Naive thymus-derived CD4-positive, alpha-beta T cell (primary cell): ENCODE data around the gene ALDH2. TPM values are rescaled to one million over a fixed set of nuclear protein-coding genes. Genes with fewer than 3 reads are reported as not detected.

Experiments
- ATAC-seq: fragments of 150-1000 bp; cut with Tn5 transposase; 2 replicates; pipeline ENCODE4 v1.10.0; 2021; ENCODE audit warnings: mild to moderate bottlenecking, moderate library complexity
- CTCF ChIA-PET: fragments of 350-600 bp; sonication (Branson Sonifier 250); formaldehyde crosslinking; loops from one replicate; lab custom pipeline; 2021; ENCODE audit warnings: antibody characterized with exemption; lab: Charles Lee
- POLR2A ChIA-PET: fragments of 350-600 bp; sonication (Branson Sonifier 250); formaldehyde crosslinking; loops from one replicate; lab custom pipeline; 2021; ENCODE audit warnings: antibody characterized with exemption, inconsistent platforms; lab: Charles Lee
- DNase-seq, 9 donors: peaks; one replicate each; pipeline versions ENCODE4 v3.0.0 to v3.0.0-alpha.2; 2020 to 2022; ENCODE audit warnings: mixed read lengths in 1 of 9
- H3K27ac ChIP-seq: one replicate; pipeline ENCODE4 v1.7.0; 2013; ENCODE audit warnings: mild to moderate bottlenecking, low read depth, low read length, moderate library complexity
- H3K27me3 ChIP-seq, 2 donors: one replicate each; pipeline ENCODE4 v1.7.0; 2013; ENCODE audit warnings: low read length in 2 of 2, mild to moderate bottlenecking in 2 of 2, moderate library complexity in 2 of 2; ENCODE audit not compliant: control insufficient read depth in 2 of 2, insufficient read depth in 2 of 2
- H3K36me3 ChIP-seq, 3 experiments: 1 replicate in 2 of 3; 2 replicates in 1 of 3; pipeline ENCODE4 v1.7.0; 2013; ENCODE audit warnings: low read length in 3 of 3, mild to moderate bottlenecking in 3 of 3, moderate library complexity in 1 of 3; ENCODE audit not compliant: insufficient read depth in 3 of 3, control insufficient read depth in 2 of 3
- H3K4me1 ChIP-seq, 2 donors: one replicate each; pipeline ENCODE4 v1.7.0; 2013; ENCODE audit warnings: low read length in 2 of 2, mild to moderate bottlenecking in 2 of 2, moderate library complexity in 1 of 2; ENCODE audit not compliant: control insufficient read depth in 2 of 2, insufficient read depth in 2 of 2
- H3K4me3 ChIP-seq: 2 replicates; pipeline ENCODE4 v1.7.0; 2013; ENCODE audit warnings: mild to moderate bottlenecking, low read length
- H3K9me3 ChIP-seq, 3 experiments: 1 replicate in 2 of 3; 2 replicates in 1 of 3; pipeline ENCODE4 v1.7.0; 2013; ENCODE audit warnings: low read length in 3 of 3; ENCODE audit not compliant: control insufficient read depth in 2 of 3
- H3K27ac Mint-ChIP-seq, 9 donors: one replicate each; pipeline ENCODE4 v1.8.0; 2020 to 2022; ENCODE audit warnings: mixed read lengths in 9 of 9, mild to moderate bottlenecking in 8 of 9, moderate library complexity in 5 of 9, inconsistent platforms in 2 of 9
- H3K27me3 Mint-ChIP-seq, 5 donors: one replicate each; pipeline ENCODE4 v1.8.0; 2021 to 2022; ENCODE audit warnings: mixed read lengths in 5 of 5, mild to moderate bottlenecking in 1 of 5
- H3K36me3 Mint-ChIP-seq, 5 donors: one replicate each; pipeline ENCODE4 v1.8.0; 2020 to 2022; ENCODE audit warnings: mixed read lengths in 5 of 5, mild to moderate bottlenecking in 3 of 5, inconsistent platforms in 1 of 5
- H3K4me1 Mint-ChIP-seq, 7 donors: one replicate each; pipeline ENCODE4 v1.8.0; 2020 to 2022; ENCODE audit warnings: mixed read lengths in 7 of 7, mild to moderate bottlenecking in 3 of 7, inconsistent platforms in 1 of 7
- H3K4me3 Mint-ChIP-seq, 10 donors: one replicate each; pipeline ENCODE4 v1.8.0; 2020 to 2022; ENCODE audit warnings: mild to moderate bottlenecking in 10 of 10, mixed read lengths in 10 of 10, moderate library complexity in 6 of 10, inconsistent platforms in 2 of 10
- H3K9me3 Mint-ChIP-seq, 11 donors: one replicate each; pipeline ENCODE4 v1.8.0; 2020 to 2022; ENCODE audit warnings: mixed read lengths in 11 of 11, mild to moderate bottlenecking in 4 of 11, inconsistent platforms in 1 of 11, moderate library complexity in 1 of 11
- intact Hi-C, 2 donors: fragments of 100-400 bp; cut with micrococcal nuclease; formaldehyde crosslinking; loops; one replicate each; pipeline ENCODE4 v1.15.1; 2023
- microRNA-seq: library from miRNA; unstranded; fragments of <30 nt; microRNA quantifications from one replicate; pipeline ENCODE4 v1.2.0, GENCODE V29; 2022; ENCODE audit warnings: borderline microRNAs expressed
- polyA plus RNA-seq, 2 donors: library from polyadenylated mRNA; unstranded; fragments of 300-500 nt; fragmentation: Illumina TruSeq; gene quantifications; one replicate each; pipeline ENCODE4 v1.2.3, GENCODE V29; 2021
- total RNA-seq, 6 experiments: library from RNA in 5 of 6; stranded (reverse) in 5 of 6; gene quantifications; 1 replicate in 5 of 6; 2 replicates in 1 of 6; pipeline ENCODE4 v1.2.3 and lab custom pipeline; 2021 to 2026

ALDH2 gene
- total and polyA plus RNA-seq, 7 experiments from 2014 or later = 0.46 to 69.3 (median 3.3) TPM

DNA sequence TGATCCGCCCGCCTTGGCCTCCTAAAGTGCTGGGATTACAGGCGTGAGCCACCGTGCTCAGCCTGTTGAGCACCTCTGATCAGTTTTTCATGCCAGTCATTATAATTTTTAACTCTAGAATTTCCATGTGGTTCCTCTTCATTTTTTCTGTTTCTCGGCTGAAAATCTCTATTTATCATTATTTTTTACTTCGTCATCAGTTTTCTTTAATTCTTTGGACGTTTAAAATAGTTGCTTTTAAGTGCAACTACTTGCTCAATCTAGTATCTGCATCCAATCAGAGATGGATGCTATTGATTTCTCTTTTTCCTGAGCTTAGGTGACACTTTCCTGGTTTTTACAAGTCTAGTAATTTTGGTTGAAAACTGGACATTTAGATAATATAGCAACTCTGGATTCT lies 92.0 kb downstream of the ALDH2 start:
- DNase-seq = no peak
- intact Hi-C loops = no loop called here
- Mint-ChIP-seq H3K36me3 (peaks cover 0 to 26% (median 14%) of the 10 kb centered on the region in 5 donors), H3K27me3 (no peaks in the 10 kb centered on the region), H3K4me1 (peaks cover 6 to 59% (median 43%) of the 10 kb centered on the region in 7 donors), H3K9me3 (no peaks in the 10 kb centered on the region), H3K27ac (no peak overlapping the region), H3K4me3 (peak overlapping the region in 1 of 10 donors; percentile 23)
- H3K36me3 ChIP-seq = no peaks in the 10 kb centered on the region
- no peak overlapping the region for H3K27ac ChIP-seq
- ATAC-seq = no peak
- no peaks in the 10 kb centered on the region for H3K9me3 ChIP-seq
- H3K4me1 ChIP-seq = peaks cover 0 to 3% of the 10 kb centered on the region in 2 donors
- ChIA-PET CTCF (no interaction called here), POLR2A (interaction anchor here (1.0 to 2.0 kb wide), 2 partner anchors 17 kb away, joined by 3 to 8 read pairs; partner anchors contain the start of gene MAPKAPK5)
- H3K4me3 ChIP-seq = no peak overlapping the region
- no peaks in the 10 kb centered on the region for H3K27me3 ChIP-seq

DNA sequence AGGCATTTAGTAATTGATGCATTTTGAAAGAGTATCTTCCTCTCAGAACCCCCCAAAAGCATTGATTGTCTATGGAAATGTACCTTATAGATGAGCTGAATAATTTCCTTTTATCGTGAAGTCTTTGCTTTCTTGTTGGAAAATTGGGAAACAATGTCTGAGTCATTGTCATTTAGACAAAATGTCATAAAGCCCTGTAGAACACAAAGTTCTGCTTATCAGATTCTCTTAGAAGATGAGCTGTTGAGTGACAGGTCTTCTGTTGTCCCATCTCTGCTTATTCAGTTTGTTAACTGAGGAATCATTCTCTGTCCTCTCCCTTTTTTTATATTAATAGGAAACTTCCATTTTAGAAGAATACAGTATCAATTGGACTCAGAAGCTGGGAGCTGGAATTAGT lies 98.2 kb downstream of the ALDH2 start:
- POLR2A ChIA-PET = no interaction called here
- no peak overlapping the region for H3K27ac Mint-ChIP-seq
- H3K4me1 ChIP-seq = no peaks in the 10 kb centered on the region
- H3K4me3 Mint-ChIP-seq = no peak overlapping the region
- no peak overlapping the region for H3K27ac ChIP-seq
- intact Hi-C loops = no loop called here
- H3K9me3 ChIP-seq = no peaks in the 10 kb centered on the region
- H3K27me3 Mint-ChIP-seq = no peaks in the 10 kb centered on the region
- peaks cover 0 to 32% (median 7%) of the 10 kb centered on the region in 5 donors for H3K36me3 Mint-ChIP-seq
- CTCF ChIA-PET = no interaction called here
- H3K9me3 Mint-ChIP-seq = no peaks in the 10 kb centered on the region
- H3K36me3 ChIP-seq = peaks cover 0 to 52% (median 18%) of the 10 kb centered on the region in 3 experiments
- H3K4me3 ChIP-seq = no peak overlapping the region
- DNase-seq (no peak), ATAC-seq (no peak)
- no peaks in the 10 kb centered on the region for H3K27me3 ChIP-seq
- peaks cover 2 to 25% (median 21%) of the 10 kb centered on the region in 7 donors for H3K4me1 Mint-ChIP-seq

Small RNAs within 50 kb of the gene (microRNA-seq; reads per million reads assigned to microRNA genes)
- gene MIR6761 = not detected

Other genes with a start within 250 kb of the ALDH2 start
- gene ATXN2, start 167.6 kb upstream of the ALDH2 start, total RNA-seq = 10 to 100 TPM; 39.7 to 71.9 (median 52.8) TPM
- gene ATXN2, start 167.6 kb upstream of the ALDH2 start, polyA plus RNA-seq = 10 to 100 TPM; 23.9 to 32.2 TPM
- gene BRAP, start 81.0 kb upstream of the ALDH2 start, total RNA-seq = 10 to 100 TPM; 19.5 to 25.5 (median 23.0) TPM
- 10 to 100 TPM; 19.4 to 27.3 TPM for gene BRAP, start 81.0 kb upstream of the ALDH2 start, polyA plus RNA-seq
- gene ACAD10, start 80.9 kb upstream of the ALDH2 start, total RNA-seq = 10 to 100 TPM; 28.4 to 65.3 (median 36.0) TPM
- gene ACAD10, start 80.9 kb upstream of the ALDH2 start, polyA plus RNA-seq = 10 to 100 TPM; 10.4 to 18.2 TPM
- gene MAPKAPK5, start 75.3 kb downstream of the ALDH2 start, total RNA-seq = 10 to 100 TPM; 46.1 to 72.1 (median 60.0) TPM
- gene MAPKAPK5, start 75.3 kb downstream of the ALDH2 start, polyA plus RNA-seq = 10 to 100 TPM; 30.6 to 53.4 TPM
- 10 to 100 TPM; 12.6 to 29.3 (median 23.0) TPM for gene TMEM116, start 246.2 kb downstream of the ALDH2 start, total RNA-seq
- gene TMEM116, start 246.2 kb downstream of the ALDH2 start, polyA plus RNA-seq = 10 to 100 TPM in 1 of 2 donors, 1 to 10 TPM in 1; 8.7 to 13.3 TPM
- gene ERP29, start 246.5 kb downstream of the ALDH2 start, total RNA-seq = 100 to 1,000 TPM; 115 to 184 (median 127) TPM
- 100 to 1,000 TPM; 219 to 253 TPM for gene ERP29, start 246.5 kb downstream of the ALDH2 start, polyA plus RNA-seq